Measurements from ENCODE around the gene FRMD3. TPM values are rescaled to one million over a fixed set of nuclear protein-coding genes. Genes with fewer than 3 reads are reported as not detected.
A peak's percentile ranks its signal among the peaks of the same experiment; 100 is the strongest.

Gene FRMD3
- total and polyA plus RNA-seq, 8 donors = 0.87 to 2.6 (median 1.5) TPM

DNA sequence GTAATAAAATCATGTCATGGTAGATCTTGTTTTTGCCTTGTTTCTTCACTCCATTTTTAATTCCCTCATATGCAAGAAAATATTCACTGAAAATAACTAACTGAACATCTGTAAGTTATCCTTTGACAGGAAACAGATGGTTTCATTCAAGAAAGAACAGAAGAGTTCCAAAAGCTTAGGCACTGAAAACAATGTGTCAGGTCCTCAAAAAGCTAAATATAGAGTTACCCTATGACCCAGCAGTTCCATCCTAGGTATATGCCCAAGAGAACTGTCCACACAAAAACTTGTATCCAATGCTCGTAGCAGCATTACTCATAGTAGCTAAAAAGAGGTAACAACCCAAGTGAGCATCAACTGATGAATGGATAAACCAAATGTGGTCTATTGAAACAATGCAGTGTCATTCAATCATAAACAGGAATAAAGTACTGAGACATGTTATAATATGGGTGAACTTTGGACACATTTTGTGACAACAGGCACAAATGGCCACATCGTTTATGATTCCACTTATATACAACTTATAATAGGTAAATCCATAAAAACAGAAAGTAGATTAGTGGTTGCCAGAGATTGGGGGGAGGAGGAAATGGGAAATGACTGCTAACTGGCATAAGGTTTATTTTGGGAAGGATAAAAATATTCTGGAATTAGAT is 231.0 kb downstream of the FRMD3 start:
- Histone ChIP-seq H3K4me3 (no peak overlapping the region), H3K9me3 (no peaks in the 10 kb centered on the region), H3K4me1 (peaks cover 0 to 9% (median 3%) of the 10 kb centered on the region in 3 donors), H3K27me3 (no peaks in the 10 kb centered on the region), H3K36me3 (no peaks in the 10 kb centered on the region), H3K27ac (no peak overlapping the region)
- TF ChIP-seq, protein P1, sequence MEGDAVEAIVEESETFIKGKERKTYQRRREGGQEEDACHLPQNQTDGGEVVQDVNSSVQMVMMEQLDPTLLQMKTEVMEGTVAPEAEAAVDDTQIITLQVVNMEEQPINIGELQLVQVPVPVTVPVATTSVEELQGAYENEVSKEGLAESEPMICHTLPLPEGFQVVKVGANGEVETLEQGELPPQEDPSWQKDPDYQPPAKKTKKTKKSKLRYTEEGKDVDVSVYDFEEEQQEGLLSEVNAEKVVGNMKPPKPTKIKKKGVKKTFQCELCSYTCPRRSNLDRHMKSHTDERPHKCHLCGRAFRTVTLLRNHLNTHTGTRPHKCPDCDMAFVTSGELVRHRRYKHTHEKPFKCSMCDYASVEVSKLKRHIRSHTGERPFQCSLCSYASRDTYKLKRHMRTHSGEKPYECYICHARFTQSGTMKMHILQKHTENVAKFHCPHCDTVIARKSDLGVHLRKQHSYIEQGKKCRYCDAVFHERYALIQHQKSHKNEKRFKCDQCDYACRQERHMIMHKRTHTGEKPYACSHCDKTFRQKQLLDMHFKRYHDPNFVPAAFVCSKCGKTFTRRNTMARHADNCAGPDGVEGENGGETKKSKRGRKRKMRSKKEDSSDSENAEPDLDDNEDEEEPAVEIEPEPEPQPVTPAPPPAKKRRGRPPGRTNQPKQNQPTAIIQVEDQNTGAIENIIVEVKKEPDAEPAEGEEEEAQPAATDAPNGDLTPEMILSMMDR (IDR thresholded peaks at IDR 0.05) = no peak
- FAIRE-seq (peak; percentile 17), ATAC-seq (no peak), DNase-seq (no peak)
- WGBS, 2 donors = 65 to 75% methylated on average over 2 of the region's 2 CpGs
- intact Hi-C loops (cut with DNase I) = no loop called here

DNA sequence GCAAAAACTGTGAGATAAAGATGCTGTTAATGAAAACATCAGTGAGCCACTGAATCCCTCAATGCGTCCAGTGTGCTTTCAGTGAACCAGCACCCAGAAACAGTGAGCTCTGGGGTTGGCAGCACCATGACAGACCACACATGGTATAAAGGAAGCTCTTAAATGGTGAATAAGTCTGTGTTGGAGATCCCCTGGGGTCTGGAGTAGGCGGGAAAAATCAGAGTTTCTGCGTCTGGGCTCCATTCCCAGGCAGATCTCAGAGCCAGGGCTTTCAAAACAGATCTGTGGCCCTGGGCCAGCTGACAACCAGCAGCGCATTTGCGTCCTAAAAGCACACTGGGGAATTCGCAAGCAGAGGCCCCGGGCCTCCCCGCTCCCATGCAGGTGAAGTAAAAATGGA is 233.5 kb downstream of the FRMD3 start:
- DNase-seq = peak; percentile 62 to 77 (median 70)
- no peak overlapping the region for H3K4me3 ChIP-seq
- intact Hi-C loops (cut with DNase I) = no loop called here

DNA sequence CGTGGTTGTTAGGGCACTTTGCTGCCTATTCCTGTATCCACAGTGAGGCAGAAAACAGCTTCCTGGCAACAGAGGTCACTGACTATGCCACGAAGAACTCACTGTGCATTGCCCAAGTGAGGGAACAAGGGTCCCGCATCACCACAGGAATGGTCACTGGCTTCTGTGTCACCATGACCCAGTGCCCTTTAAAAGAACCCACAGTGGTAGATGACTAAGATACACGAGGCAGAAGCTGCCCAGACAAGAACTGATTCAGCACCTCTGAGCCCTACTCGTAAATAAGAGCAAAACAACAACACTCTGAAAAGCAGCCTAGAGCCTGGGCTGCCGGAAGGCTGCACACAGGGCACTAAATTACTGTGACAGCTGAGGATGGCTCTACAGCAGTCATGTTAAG is 238.6 kb downstream of the FRMD3 start:
- Histone ChIP-seq H3K27me3 (no peaks in the 10 kb centered on the region), H3K9me3 (no peaks in the 10 kb centered on the region), H3K4me1 (peaks cover 0 to 3% (median 2%) of the 10 kb centered on the region in 3 donors), H3K27ac (no peak overlapping the region), H3K4me3 (no peak overlapping the region), H3K36me3 (no peaks in the 10 kb centered on the region)
- ATAC-seq (peak in 1 of 4 donors; percentile 52), FAIRE-seq (no peak), DNase-seq (no peak)
- intact Hi-C loops (cut with DNase I) = no loop called here
- 56 to 65% methylated on average over 6 of the region's 6 CpGs for WGBS, 2 donors
- TF ChIP-seq, protein P1 (IDR thresholded peaks at IDR 0.05) = no peak

More for the DNA sequence above, 233.5 kb downstream of the FRMD3 start:
- Histone ChIP-seq H3K4me1 (peaks cover 0 to 9% (median 3%) of the 10 kb centered on the region in 3 donors), H3K27me3 (no peaks in the 10 kb centered on the region), H3K9me3 (no peaks in the 10 kb centered on the region), H3K27ac (peak overlapping the region in 2 of 4 donors; percentile 4 to 16), H3K36me3 (no peaks in the 10 kb centered on the region)
- TF ChIP-seq, protein P1 (IDR thresholded peaks at IDR 0.05) = no peak
- peak; percentile 87 to 94 (median 91) for ATAC-seq
- WGBS, 2 donors = 7 to 16% methylated on average over 8 of the region's 8 CpGs
- no peak for FAIRE-seq

DNA sequence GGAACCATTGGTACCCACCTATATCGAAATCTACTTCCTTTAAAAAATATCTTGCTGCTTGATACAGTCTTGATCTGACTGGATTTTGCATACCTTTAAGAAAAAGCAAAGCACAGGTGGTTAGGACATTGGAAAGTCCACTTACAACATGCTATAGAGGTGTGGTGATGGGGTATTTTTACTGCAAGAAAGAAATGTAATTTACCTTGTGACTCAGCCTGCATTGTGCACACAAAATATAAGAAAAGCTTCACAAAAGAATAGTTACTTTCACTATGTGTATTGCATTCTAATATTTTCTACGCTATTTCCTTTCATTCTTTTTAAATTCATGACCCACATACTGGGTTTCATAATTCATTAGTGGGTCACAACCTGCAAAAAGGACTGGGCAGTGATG is 239.1 kb downstream of the FRMD3 start:
- Histone ChIP-seq H3K36me3 (no peaks in the 10 kb centered on the region), H3K9me3 (no peaks in the 10 kb centered on the region), H3K27me3 (no peaks in the 10 kb centered on the region), H3K4me1 (no peaks in the 10 kb centered on the region), H3K27ac (no peak overlapping the region), H3K4me3 (no peak overlapping the region)
- WGBS, 2 donors = 87 to 89% methylated on average over 2 of the region's 2 CpGs
- DNase-seq (no peak), FAIRE-seq (no peak), ATAC-seq (no peak)
- TF ChIP-seq, protein P1 (IDR thresholded peaks at IDR 0.05) = no peak
- intact Hi-C loops (cut with DNase I) = no loop called here

DNA sequence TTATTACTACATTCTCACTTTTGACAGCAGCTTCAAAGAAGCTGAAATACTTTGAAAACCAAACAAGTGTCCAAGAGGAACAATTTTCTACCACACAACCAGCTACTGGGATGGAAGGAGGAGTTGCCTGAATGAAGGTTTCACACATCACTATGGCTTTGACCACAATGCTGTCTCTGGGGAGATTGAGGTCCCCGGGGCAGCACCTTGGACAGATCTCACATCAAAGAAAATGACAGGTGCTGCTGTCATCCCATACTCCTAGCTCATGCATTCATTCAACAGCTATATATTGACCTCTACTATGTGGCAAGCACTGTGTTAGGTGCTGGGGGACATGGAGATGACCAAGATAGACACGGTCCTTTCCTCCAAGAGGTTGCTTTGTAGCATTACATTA is 242.1 kb downstream of the FRMD3 start:
- Histone ChIP-seq H3K4me3 (no peak overlapping the region), H3K36me3 (no peaks in the 10 kb centered on the region), H3K9me3 (no peaks in the 10 kb centered on the region), H3K27ac (no peak overlapping the region), H3K4me1 (no peaks in the 10 kb centered on the region), H3K27me3 (no peaks in the 10 kb centered on the region)
- TF ChIP-seq, protein P1 (IDR thresholded peaks at IDR 0.05) = no peak
- no peak for FAIRE-seq
- no peak for ATAC-seq
- WGBS, 2 donors = 89 to 98% methylated on average over 2 of the region's 2 CpGs
- DNase-seq = no peak
- intact Hi-C loops (cut with DNase I) = no loop called here
